NCI-H187 (cell line): Measurements from ENCODE around the gene FYCO1.
A peak's percentile ranks its signal among the peaks of the same experiment; 100 is the strongest.

Experiments
- DNase-seq, 2 experiments: peaks; one replicate each; lab custom pipeline; 2025; lab: John Stamatoyannopoulos, UW

The FYCO1 gene

GRCh38 chr3:45984331-45985312, 11.0 kb downstream of the FYCO1 start:
- DNase-seq: no peak

GRCh38 chr3:45983770-45984169, 11.9 kb downstream of the FYCO1 start:
- DNase-seq: no peak

GRCh38 chr3:45981346-45982074, 14.1 kb downstream of the FYCO1 start:
- no peak for DNase-seq

GRCh38 chr3:45980819-45981218, 14.8 kb downstream of the FYCO1 start:
- DNase-seq: no peak

GRCh38 chr3:45980229-45980813, 15.3 kb downstream of the FYCO1 start:
- DNase-seq: no peak

DNA sequence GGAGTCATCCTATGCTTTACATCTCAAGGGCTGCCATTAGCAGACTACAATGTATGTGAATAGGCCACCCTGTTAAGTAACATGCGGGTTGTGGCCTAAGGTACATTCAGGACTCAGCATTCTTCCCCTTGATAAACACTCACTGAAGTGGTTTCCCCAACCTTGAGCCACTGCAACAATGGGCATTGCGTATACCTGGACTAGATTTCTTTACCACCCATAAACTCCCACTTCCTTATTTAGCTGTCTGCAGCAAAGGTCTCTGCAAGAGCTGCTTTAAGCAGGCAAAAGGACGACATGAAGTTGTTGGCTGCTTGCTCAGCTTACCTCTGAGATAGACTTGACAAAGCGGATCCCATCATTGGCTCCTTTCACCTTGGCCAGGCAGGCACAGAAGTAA, 16.2 kb downstream of the FYCO1 start:
- no peak for DNase-seq

DNA sequence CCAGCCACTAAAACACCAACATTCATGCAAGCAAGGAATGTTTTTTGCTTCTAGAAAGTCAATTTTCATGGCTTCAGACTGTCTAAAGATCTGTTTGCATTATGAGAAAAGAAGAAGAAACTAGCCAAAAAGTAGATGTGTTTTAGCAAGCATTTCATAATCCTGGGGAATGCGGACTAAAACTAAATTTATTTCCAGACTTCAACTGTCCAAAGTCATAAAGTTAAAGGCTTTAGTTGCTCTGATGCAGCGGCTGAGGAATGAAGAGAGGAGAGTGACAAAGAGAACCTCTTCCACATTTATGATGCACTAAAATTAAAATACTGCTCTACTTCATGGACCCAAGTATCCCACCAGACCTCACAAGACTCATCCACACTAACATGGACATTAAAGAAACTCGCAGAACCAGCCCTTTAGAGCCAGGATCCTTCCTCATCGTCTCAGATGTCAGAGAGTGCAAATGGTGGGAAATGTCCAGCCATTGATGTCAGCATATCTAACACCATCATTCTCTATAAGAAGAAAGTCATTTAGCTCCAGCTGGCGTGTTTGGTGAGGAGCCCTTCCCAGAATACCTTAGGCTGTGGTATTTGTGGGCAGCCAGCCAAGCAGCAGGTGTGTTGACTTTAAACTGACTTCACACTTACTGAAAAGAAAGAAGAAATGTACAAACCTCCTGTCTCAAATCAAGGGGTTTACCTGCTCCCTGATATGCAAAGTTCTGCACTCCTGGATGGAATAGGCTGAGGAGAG, 17.4 kb downstream of the FYCO1 start:
- peak; percentile 51 to 58 for DNase-seq

GRCh38 chr3:45976191-45977091, 19.2 kb downstream of the FYCO1 start:
- no peak for DNase-seq

DNA sequence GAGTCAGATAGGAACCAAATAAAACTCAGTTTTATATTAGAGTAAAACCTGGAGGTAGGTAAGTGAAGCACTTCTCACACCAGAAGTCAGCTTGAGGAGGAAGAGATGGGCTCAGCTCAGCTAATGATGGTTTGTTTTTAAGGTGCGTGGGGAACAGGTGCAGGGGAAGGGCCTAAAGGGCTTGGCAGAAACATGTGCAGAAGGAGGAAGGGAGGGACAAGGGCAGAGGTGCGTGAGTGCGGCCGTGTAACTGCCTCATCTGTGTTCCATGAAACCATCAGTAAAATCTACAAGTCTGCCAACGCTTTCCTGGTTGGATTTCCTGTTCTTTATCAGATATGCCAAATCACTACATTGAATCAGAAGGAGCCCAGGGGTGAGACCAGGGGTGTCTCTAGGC, 19.9 kb downstream of the FYCO1 start:
- DNase-seq: no peak

DNA sequence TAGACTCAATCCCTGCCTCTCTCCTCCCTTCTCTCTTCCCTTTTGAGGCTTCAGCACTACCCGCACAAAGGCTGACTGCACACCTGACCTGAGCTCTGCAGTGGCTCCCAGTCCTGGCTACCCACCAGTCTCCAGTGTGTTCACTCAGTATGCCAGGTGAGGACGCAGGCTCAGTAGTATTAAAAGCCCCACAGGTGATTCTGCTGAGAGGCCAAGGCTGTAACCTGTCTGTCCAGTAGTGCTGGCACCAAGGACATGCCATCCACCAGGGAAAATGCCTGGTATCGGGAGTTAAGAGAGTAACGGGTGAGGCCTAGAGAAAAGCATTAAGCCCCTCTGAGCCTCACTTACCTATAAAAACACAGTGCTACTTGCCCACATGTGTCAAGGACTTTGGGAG, 20.9 kb downstream of the FYCO1 start:
- DNase-seq: no peak

DNA sequence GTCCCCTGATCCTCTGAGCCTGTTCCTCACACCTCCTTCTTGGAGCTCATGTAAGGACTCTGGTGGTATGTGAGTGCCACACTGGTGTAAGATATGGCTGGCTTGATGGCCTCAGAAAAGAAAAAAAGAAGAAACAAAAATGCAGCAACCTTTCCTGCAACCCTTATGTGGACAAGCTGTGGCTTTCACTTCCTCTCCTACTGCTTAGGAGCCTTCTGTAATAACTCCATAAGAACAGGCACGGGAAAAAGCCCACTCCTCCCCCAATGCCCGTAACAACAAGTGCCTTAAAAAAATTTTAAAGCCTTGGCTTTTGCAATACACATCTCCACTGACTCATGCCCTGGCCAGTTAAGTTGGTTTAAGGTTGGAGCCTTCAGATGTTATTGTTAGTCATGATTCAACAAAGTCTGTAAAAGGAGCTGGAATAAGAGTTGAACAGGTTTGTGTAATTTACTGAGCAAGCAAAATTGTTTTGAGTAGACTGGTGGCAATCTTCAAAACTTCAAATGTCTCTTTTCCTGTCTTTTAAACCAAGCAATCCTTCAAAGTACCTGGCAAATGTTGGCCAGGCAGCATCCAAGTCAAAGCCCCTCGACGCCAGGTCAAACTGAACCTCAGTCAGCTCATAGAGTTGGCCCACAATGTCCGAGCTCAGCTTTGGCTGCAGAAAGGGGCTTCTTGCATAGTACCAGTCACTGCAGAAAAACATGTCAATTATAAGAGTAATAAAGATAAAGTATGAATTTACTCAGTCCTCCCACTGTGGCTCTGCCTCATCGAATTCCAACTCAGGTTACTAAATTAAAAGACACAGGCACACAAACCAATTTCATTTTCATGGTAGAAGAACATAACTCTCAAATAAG, 22.9 kb downstream of the FYCO1 start:
- DNase-seq: no peak

GRCh38 chr3:45969953-45970352, 25.7 kb downstream of the FYCO1 start:
- DNase-seq: no peak

- DNase-seq: no peak
Measured at GRCh38 chr3:45969116-45969515, 26.5 kb downstream of the FYCO1 start.

DNA sequence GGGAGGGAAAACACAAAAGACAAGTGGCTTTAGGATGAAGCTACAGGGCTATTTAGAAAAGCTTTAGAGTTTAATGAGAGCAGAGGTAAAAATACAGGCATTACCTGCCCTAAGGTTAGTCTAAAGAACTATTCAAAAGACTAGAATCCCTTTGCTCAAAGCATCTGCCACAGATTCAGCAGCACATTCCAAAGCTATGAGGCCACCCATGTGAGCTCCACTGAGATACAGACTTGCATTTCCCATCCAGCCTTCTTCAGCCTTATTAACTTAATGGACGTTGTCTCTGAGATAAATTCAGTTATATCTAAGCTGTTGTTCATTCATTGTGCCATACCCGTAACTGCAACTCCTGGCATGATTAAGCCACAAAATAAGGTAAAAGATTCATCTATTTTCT, 26.9 kb downstream of the FYCO1 start:
- DNase-seq: no peak

- no peak for DNase-seq
Measured at GRCh38 chr3:45968149-45968548, 27.5 kb downstream of the FYCO1 start.

- DNase-seq: no peak
Measured at GRCh38 chr3:45967724-45968123, 27.9 kb downstream of the FYCO1 start.

GRCh38 chr3:45966950-45967640, 28.5 kb downstream of the FYCO1 start:
- DNase-seq: no peak

- DNase-seq: no peak
Measured at GRCh38 chr3:45966371-45966791, 29.2 kb downstream of the FYCO1 start.

GRCh38 chr3:45965653-45966052, 30.0 kb downstream of the FYCO1 start:
- no peak for DNase-seq
